K562 (cell line): ENCODE results near the gene HNRNPU. TPM values are rescaled to one million over a fixed set of nuclear protein-coding genes. Genes with fewer than 3 reads are reported as not detected.

Experiments used
- ARID3A ChIP-seq: IDR thresholded peaks from 2 replicates; pipeline ENCODE4 v1.6.1; 2012; ENCODE audit warnings: low read depth, low read length, improper control_type of control experiment, borderline replicate concordance
- BRF1 ChIP-seq: IDR thresholded peaks from 3 replicates; pipeline ENCODE4 v1.6.1; 2011; ENCODE audit warnings: borderline replicate concordance, mild to moderate bottlenecking; ENCODE audit not compliant: insufficient read length; ENCODE audit errors: extremely low read depth
- CHD2 ChIP-seq: IDR thresholded peaks from 2 replicates; pipeline ENCODE4 v1.6.1; 2011; ENCODE audit warnings: low read depth, low read length
- CREB1 ChIP-seq, 2 experiments: sonication (generic) in 1 of 2; formaldehyde crosslinking in 1 of 2; IDR thresholded peaks; 2 replicates each; pipeline versions ENCODE4 v1.6.1 to v1.8.0; 2012 to 2022; ENCODE audit warnings: inconsistent platforms in 1 of 2, mild to moderate bottlenecking in 1 of 2, missing genetic modification reagents in 1 of 2, moderate library complexity in 1 of 2
- CTCFL ChIP-seq: IDR thresholded peaks from 2 replicates; pipeline ENCODE4 v1.6.1; 2011; ENCODE audit warnings: borderline replicate concordance, low read depth, mild to moderate bottlenecking, moderate library complexity, low read length; ENCODE audit not compliant: insufficient read depth, poor library complexity, severe bottlenecking
- ELF2 ChIP-seq: fragments of 250-450 bp; sonication (Bioruptor Pico); IDR thresholded peaks from 2 replicates; pipeline ENCODE4 v1.5.0; 2021; ENCODE audit warnings: mild to moderate bottlenecking
- EP400 ChIP-seq: fragments of 450-650 bp; IDR thresholded peaks from 2 replicates; pipeline ENCODE4 v1.6.1; 2017; ENCODE audit warnings: antibody characterized with exemption, mild to moderate bottlenecking, moderate library complexity
- HDAC6 ChIP-seq: IDR thresholded peaks from 2 replicates; pipeline ENCODE4 v1.6.1; 2012; ENCODE audit warnings: low read depth, mild to moderate bottlenecking, control low read depth, inconsistent platforms, low read length, moderate library complexity
- MBD2 ChIP-seq: sonication (generic); IDR thresholded peaks from 2 replicates; pipeline ENCODE4 v1.6.1; 2016; ENCODE audit warnings: low read depth, borderline replicate concordance
- NCOA6 ChIP-seq: fragments of 450-650 bp; IDR thresholded peaks from 2 replicates; pipeline ENCODE4 v1.6.1; 2017; ENCODE audit warnings: mild to moderate bottlenecking
- NFATC3 ChIP-seq: fragments of 450-650 bp; IDR thresholded peaks from 2 replicates; pipeline ENCODE4 v1.6.1; 2017; ENCODE audit warnings: mild to moderate bottlenecking
- POLR2A ChIP-seq: fragments of 450-650 bp; conservative IDR thresholded peaks from 2 replicates; pipeline ENCODE4 v1.6.1; 2016
- PPARD ChIP-seq: fragments of 250-450 bp; sonication (Bioruptor Pico); IDR thresholded peaks from 2 replicates; pipeline ENCODE4 v1.8.0; 2022; ENCODE audit warnings: inconsistent platforms, mild to moderate bottlenecking, moderate library complexity
- PTTG1 ChIP-seq: fragments of 450-650 bp; IDR thresholded peaks from 2 replicates; pipeline ENCODE4 v1.6.1; 2016; ENCODE audit warnings: low read depth, mild to moderate bottlenecking, missing genetic modification characterization, missing compliant biosample characterization
- TCF3 ChIP-seq: sonication (generic); formaldehyde crosslinking; IDR thresholded peaks from 2 replicates; pipeline ENCODE4 v1.4.0; 2020; ENCODE audit warnings: mild to moderate bottlenecking, missing genetic modification reagents
- THRAP3 ChIP-seq: fragments of 450-650 bp; IDR thresholded peaks from 2 replicates; pipeline ENCODE4 v1.6.1; 2016; ENCODE audit warnings: mild to moderate bottlenecking, inconsistent platforms, borderline replicate concordance
- XRCC5 ChIP-seq: fragments of 200-400 bp; formaldehyde crosslinking; IDR thresholded peaks from 2 replicates; pipeline ENCODE4 v1.6.1; 2017; ENCODE audit warnings: low read depth, mild to moderate bottlenecking, low read length
- ZBTB49 ChIP-seq: sonication (generic); formaldehyde crosslinking; IDR thresholded peaks from 2 replicates; pipeline ENCODE4 v1.8.0; 2022; ENCODE audit warnings: missing genetic modification reagents, mild to moderate bottlenecking, borderline replicate concordance
- ZKSCAN8 ChIP-seq: fragments of 200-800 bp; sonication (Bioruptor generic); IDR thresholded peaks from 2 replicates; pipeline ENCODE4 v1.6.1; 2016; ENCODE audit warnings: missing genetic modification characterization, missing compliant biosample characterization
- ZNF655 ChIP-seq: fragments of 250-450 bp; sonication (Bioruptor Pico); IDR thresholded peaks from 2 replicates; pipeline ENCODE4 v1.5.0; 2021
- ZNF668 ChIP-seq: fragments of 250-450 bp; sonication (Bioruptor Pico); IDR thresholded peaks from 2 replicates; pipeline ENCODE4 v1.8.0; 2022; ENCODE audit warnings: mild to moderate bottlenecking, inconsistent platforms
- polyA plus RNA-seq, 8 experiments: library from polyadenylated mRNA; depleted of rRNA in 4 of 8; stranded (reverse) in 5 of 8; unstranded in 3 of 8; fragments of >200 nt; fragmentation: Nextera tagmentation in 2 of 8; fragmentation: Illumina TruSeq in 1 of 8; extraction: Ambion mirVana in 2 of 8; extraction: Trizol in 1 of 8; gene quantifications; 2 replicates each; pipeline versions ENCODE4 v1.2.1 to v1.2.3, GENCODE V29; 2011 to 2014; ENCODE audit warnings: inconsistent platforms in 1 of 8, missing spikeins in 1 of 8
- total RNA-seq, 7 experiments: library from RNA; depleted of rRNA in 6 of 7; stranded (reverse); fragments of >200 nt in 6 of 7; fragmentation: Illumina TruSeq in 2 of 7; extraction: Trizol in 2 of 7; gene quantifications; 2 replicates each; pipeline versions ENCODE4 v1.2.1 to v1.2.3, GENCODE V29; 2011 to 2021; ENCODE audit warnings: low replicate concordance in 1 of 7

Gene HNRNPU
- total and polyA plus RNA-seq, 9 of the 15 experiments (the other 6 are each of a cell fraction or from before 2014, with no cell fraction given) = 159 to 777 (median 577) TPM

GRCh38 chr1:244833734-244834542 is 30.4 kb downstream of the HNRNPU start (continued):
- TF ChIP-seq ZNF655 (CRISPR knock-in tag) (no peak), BRF1 (no peak), PTTG1 (tag) (no peak), XRCC5 (no peak), ZKSCAN8 (CRISPR knock-in tag) (peak; percentile 98), POLR2A (peak; percentile 77), ZNF668 (no peak), ELF2 (CRISPR knock-in tag) (0 out of 2 replicates have a peak, but pooled peaks have one; percentile 24), MBD2 (peak; percentile 33; the same call in 1 of the 2 replicates), THRAP3 (no peak), CHD2 (no peak), NFATC3 (0 out of 2 replicates have a peak, but pooled peaks have one; percentile 17), ARID3A (peak; percentile 14; the same call in 1 of the 2 replicates), TCF3 (no peak; the same call in 1 of the 2 replicates), HDAC6 (no peak), PPARD (CRISPR knock-in tag) (no peak), ZBTB49 (CRISPR knock-in tag) (no peak), CTCFL (no peak), EP400 (peak; percentile 57; the same call in 1 of the 2 replicates), CREB1 (IDR thresholded peaks at IDR 0.05) (no peak), CREB1 (CRISPR knock-in tag; IDR thresholded peaks at IDR 0.05) (no peak), NCOA6 (no peak)
